Mammary epithelial cell (primary cell): ENCODE data around the gene APOA4.

Source experiments
- CTCF ChIP-seq, 2 donors: IDR thresholded peaks in 1 of 2; conservative IDR thresholded peaks in 1 of 2; 2 replicates each; pipeline ENCODE4 v1.5.1; 2011 to 2012; ENCODE audit warnings: inconsistent platforms in 2 of 2, low read length in 2 of 2, mild to moderate bottlenecking in 2 of 2, control low read depth in 1 of 2, low read depth in 1 of 2; ENCODE audit not compliant: insufficient read depth in 1 of 2; ENCODE audit errors: extremely low read depth in 1 of 2
- EZH2 ChIP-seq: IDR thresholded peaks from 2 replicates; pipeline ENCODE4 v1.6.1; 2012; ENCODE audit warnings: low read length, inconsistent platforms, borderline replicate concordance

GRCh38 chr11:116852261-116853031 lies 29.3 kb upstream of the APOA4 start:
- TF ChIP-seq CTCF (conservative IDR thresholded peaks at IDR 0.05 in 1 of 2, IDR thresholded peaks at IDR 0.05 in 1 of 2; ENCODE audit: extremely low read depth in 1 of 2, insufficient read depth in 1 of 2, low read depth in 1 of 2, low read length in 2 of 2) (no peak), EZH2 (no peak)
